Stimulated activated CD4-positive, alpha-beta T cell treated with anti-CD3 and anti-CD28 coated beads, Interleukin-1b, Interleukin-23, amount 100 ng/mL, for 48 hours (primary cell): ENCODE data around the gene SLC34A3.

ENCODE experiments used
- DNase-seq: peaks from one replicate; pipeline ENCODE4 v3.0.0-alpha.2; 2020

The SLC34A3 gene

GRCh38 chr9:137278721-137279711 is 48.3 kb downstream of the SLC34A3 start:
- no peak for DNase-seq

- no peak for DNase-seq
Measured at GRCh38 chr9:137279741-137280473, 49.2 kb downstream of the SLC34A3 start.

GRCh38 chr9:137280474-137281344 is 50.0 kb downstream of the SLC34A3 start:
- no peak for DNase-seq

DNA sequence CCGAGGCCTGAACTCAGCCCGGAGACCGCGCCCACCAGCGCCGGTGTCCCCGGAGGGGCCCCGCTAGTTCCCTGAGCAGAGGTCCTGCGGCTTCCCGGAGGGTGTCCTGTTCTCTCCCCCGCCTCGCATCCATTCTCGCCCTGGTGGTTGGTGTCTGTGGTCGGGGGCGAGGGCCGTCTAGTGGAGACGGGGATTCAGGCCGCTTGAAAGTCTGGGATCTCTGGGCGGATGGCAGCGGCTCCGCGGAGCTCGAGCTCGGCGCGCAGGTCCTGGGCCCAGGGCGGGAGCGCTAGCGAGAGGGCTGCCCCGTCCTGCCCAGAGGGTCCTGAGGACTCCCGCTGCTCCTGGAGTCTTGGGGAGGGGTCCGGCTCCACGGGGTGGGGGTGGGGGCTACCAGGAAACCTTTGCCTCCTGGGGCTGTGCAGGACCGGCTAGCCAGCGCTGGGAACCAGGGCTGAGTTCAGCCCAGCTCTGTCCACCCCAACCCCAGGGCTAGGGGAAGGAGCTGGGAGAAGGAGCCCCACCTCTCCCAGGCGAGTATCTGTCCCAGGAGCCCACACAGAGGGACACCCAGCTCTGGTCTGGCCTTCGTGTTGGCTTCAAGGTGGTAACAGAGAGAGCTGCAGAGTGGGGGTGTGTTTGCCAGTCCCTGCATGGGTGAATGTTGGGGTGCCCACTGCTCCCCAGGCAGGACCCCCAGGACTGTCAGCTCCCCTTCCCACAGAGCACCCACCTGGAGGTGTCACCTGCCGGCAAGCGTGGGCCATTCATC is 50.8 kb downstream of the SLC34A3 start:
- DNase-seq = no peak
